ENCODE results near the gene PHACTR3. TPM values are rescaled to one million over a fixed set of nuclear protein-coding genes. Genes with fewer than 3 reads are reported as not detected.

Gene PHACTR3
- total RNA-seq, 1 donor from 2014 or later, result 1.4 TPM

DNA sequence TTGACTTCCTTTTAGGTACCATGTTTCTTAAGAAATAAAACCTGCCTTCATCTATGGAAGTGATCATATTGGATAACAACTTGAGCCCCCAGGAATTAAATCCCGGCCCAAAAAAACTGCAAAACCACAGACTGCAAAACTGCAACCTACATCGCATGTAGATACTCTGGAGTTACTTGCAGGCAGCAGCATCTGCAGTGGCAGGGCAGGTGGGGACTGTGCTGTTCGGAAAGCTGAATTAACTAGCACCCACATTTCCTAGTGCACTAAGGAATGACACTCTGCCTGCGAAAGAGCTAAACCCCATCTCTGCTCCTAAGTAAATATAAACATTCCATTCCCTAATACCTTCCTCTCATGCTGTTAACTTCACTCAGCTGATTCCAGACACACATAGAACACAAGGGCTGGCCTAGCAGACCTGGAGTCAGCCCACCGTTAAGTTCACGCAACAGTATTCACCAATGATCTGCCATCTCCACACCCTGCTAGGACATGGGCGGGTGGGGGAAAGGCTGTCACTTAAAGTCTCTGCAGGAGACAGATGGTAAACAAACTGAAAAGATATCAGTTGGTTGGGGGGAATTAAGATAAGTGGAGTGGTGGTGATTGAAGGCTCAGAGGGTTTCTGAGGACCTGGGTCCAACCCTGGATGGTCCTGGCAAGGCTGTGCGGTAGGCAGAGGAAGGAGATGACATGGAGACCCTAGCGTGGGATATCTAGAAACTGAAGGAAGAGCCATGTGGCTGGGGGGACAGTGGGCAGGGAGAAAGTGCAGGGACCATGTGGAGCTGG lies 200.7 kb downstream of the PHACTR3 start:
- H3K27ac Mint-ChIP-seq, result peak overlapping the region; percentile 24
- H3K9ac ChIP-seq, result no peak overlapping the region
- no peak for DNase-seq (ENCODE audit: low spot score)

DNA sequence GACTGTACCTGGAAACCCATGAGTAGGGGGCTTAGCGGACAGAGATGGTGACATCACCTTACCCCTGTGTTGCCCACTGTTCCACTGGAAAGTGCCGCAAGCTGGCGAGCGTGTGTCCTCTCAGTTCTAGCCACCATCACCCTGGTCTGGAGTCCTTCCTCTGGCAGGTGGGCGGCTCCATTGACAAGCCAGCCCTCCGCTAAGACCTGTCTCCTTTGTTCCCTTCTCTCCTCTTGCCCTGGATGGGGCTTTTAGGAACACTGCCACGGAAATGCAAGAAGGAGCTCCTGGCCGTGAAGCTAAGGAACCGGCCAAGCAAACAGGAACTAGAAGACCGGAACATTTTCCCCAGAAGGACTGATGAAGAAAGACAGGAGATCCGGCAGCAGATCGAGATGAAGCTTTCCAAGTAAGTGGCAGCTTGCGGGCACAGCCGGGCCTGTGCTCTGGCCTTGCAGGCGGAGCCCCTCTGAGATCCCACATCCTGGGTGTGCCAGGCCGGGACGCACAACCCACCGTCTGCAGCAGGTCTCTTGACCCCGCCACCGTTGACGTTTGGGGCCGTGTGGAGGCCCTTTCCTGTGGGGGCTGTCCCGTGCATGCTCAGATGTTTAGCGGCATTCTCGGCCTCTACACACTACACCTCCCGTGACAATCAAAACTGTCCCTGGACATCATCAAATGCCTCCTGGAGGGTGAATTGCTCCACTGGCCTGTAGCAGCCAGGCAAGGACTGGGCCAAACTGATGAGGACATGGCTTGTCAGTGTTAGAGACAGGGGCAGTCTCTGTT lies 201.6 kb downstream of the PHACTR3 start:
- H3K9ac ChIP-seq, result no peak overlapping the region
- Mint-ChIP-seq H3K27me3 (ENCODE audit: insufficient read depth, low read depth) (peaks cover 4% of the 10 kb centered on the region), H3K9me3 (peaks cover 11% of the 10 kb centered on the region), H3K4me1 (peaks cover 21% of the 10 kb centered on the region), H3K36me3 (no peaks in the 10 kb centered on the region), H3K4me3 (no peak overlapping the region), H3K27ac (no peak overlapping the region)
- H3K4me2 ChIP-seq, result no peak overlapping the region
- H3K4me1 ChIP-seq, result peaks cover 13% of the 10 kb centered on the region
- no peaks in the 10 kb centered on the region for H3K79me2 ChIP-seq (ENCODE audit: low read depth)
- TF ChIP-seq EZH2phosphoT487 (IDR thresholded peaks at IDR 0.05), result no peak
- TF ChIP-seq, protein P1, sequence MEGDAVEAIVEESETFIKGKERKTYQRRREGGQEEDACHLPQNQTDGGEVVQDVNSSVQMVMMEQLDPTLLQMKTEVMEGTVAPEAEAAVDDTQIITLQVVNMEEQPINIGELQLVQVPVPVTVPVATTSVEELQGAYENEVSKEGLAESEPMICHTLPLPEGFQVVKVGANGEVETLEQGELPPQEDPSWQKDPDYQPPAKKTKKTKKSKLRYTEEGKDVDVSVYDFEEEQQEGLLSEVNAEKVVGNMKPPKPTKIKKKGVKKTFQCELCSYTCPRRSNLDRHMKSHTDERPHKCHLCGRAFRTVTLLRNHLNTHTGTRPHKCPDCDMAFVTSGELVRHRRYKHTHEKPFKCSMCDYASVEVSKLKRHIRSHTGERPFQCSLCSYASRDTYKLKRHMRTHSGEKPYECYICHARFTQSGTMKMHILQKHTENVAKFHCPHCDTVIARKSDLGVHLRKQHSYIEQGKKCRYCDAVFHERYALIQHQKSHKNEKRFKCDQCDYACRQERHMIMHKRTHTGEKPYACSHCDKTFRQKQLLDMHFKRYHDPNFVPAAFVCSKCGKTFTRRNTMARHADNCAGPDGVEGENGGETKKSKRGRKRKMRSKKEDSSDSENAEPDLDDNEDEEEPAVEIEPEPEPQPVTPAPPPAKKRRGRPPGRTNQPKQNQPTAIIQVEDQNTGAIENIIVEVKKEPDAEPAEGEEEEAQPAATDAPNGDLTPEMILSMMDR (IDR thresholded peaks at IDR 0.05), result no peak
- TF ChIP-seq EZH2 (IDR thresholded peaks at IDR 0.05), result no peak
- H2AFZ ChIP-seq (replicated peaks), result no peak overlapping the region
- no peaks in the 10 kb centered on the region for H4K20me1 ChIP-seq (ENCODE audit: low read depth)
- no peak overlapping the region for H3K4me3 ChIP-seq
- H3F3A ChIP-seq (ENCODE audit: low read depth), result peaks cover 5% of the 10 kb centered on the region
- H3K36me3 ChIP-seq, result no peaks in the 10 kb centered on the region
- H3K27me3 ChIP-seq, result peaks cover 10% of the 10 kb centered on the region
- no peaks in the 10 kb centered on the region for H3K9me3 ChIP-seq (ENCODE audit: low read depth)
- H3K27ac ChIP-seq, result no peak overlapping the region
- DNase-seq (ENCODE audit: low spot score), result no peak

More for the DNA sequence above, 200.7 kb downstream of the PHACTR3 start:
- Histone ChIP-seq H3K4me2 (no peak overlapping the region), H3K27me3 (peaks cover 10% of the 10 kb centered on the region), H3F3A (ENCODE audit: low read depth) (no peaks in the 10 kb centered on the region), H3K27ac (no peak overlapping the region), H3K79me2 (ENCODE audit: low read depth) (no peaks in the 10 kb centered on the region), H4K20me1 (ENCODE audit: low read depth) (no peaks in the 10 kb centered on the region), H3K4me1 (peaks cover 4% of the 10 kb centered on the region), H3K4me3 (no peak overlapping the region), H2AFZ (replicated peaks) (no peak overlapping the region), H3K36me3 (no peaks in the 10 kb centered on the region), H3K9me3 (ENCODE audit: low read depth) (peaks cover 6% of the 10 kb centered on the region)
- Mint-ChIP-seq H3K27me3 (ENCODE audit: insufficient read depth, low read depth) (peaks cover 4% of the 10 kb centered on the region), H3K4me1 (peaks cover 11% of the 10 kb centered on the region), H3K36me3 (no peaks in the 10 kb centered on the region), H3K9me3 (peaks cover 20% of the 10 kb centered on the region), H3K4me3 (no peak overlapping the region)
- TF ChIP-seq EZH2phosphoT487 (IDR thresholded peaks at IDR 0.05) (no peak), EZH2 (IDR thresholded peaks at IDR 0.05) (no peak)
- TF ChIP-seq, protein P1 (IDR thresholded peaks at IDR 0.05), result no peak

DNA sequence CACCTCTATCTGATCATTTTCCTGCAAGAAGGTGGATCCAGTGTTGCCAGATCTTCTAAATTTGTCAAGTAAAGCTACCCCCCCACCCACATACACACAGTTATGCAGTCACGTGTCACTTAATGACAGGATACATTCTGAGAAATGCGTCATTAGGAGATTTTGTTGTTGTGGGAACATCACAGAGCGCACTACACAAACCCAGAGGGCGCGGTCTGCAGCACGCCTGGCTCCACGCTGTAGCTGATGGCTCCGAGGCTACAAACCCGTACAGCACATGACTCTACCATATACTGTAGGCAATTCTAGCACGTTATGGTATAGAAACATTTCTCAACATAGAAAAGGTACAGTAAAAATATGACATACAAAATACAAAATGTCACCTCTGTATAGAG lies 202.2 kb downstream of the PHACTR3 start:
- peaks cover 14% of the 10 kb centered on the region for H3K4me1 ChIP-seq
- no peaks in the 10 kb centered on the region for H3K9me3 ChIP-seq (ENCODE audit: low read depth)
- DNase-seq (ENCODE audit: low spot score), result no peak

More for the DNA sequence above, 202.2 kb downstream of the PHACTR3 start:
- Histone ChIP-seq H4K20me1 (ENCODE audit: low read depth) (no peaks in the 10 kb centered on the region), H3K4me2 (no peak overlapping the region), H3F3A (ENCODE audit: low read depth) (peaks cover 5% of the 10 kb centered on the region), H3K4me3 (no peak overlapping the region), H3K36me3 (no peaks in the 10 kb centered on the region), H2AFZ (replicated peaks) (no peak overlapping the region), H3K27me3 (peaks cover 10% of the 10 kb centered on the region), H3K27ac (no peak overlapping the region), H3K9ac (no peak overlapping the region), H3K79me2 (ENCODE audit: low read depth) (no peaks in the 10 kb centered on the region)
- Mint-ChIP-seq H3K27ac (no peak overlapping the region), H3K36me3 (no peaks in the 10 kb centered on the region), H3K4me1 (peaks cover 25% of the 10 kb centered on the region), H3K4me3 (no peak overlapping the region), H3K9me3 (peaks cover 6% of the 10 kb centered on the region), H3K27me3 (ENCODE audit: insufficient read depth, low read depth) (peaks cover 8% of the 10 kb centered on the region)
- TF ChIP-seq, protein P1 (IDR thresholded peaks at IDR 0.05), result no peak
- no peak for TF ChIP-seq EZH2phosphoT487 (IDR thresholded peaks at IDR 0.05)
- TF ChIP-seq EZH2 (IDR thresholded peaks at IDR 0.05), result no peak

Data from neural progenitor cell (in vitro differentiated cells).